K562 (cell line): Measurements from ENCODE around the gene DET1. TPM values are rescaled to one million over a fixed set of nuclear protein-coding genes. Genes with fewer than 3 reads are reported as not detected.

ENCODE experiments used
- FOXK2 ChIP-seq, 2 experiments: fragments of 450-650 bp; IDR thresholded peaks in 1 of 2; conservative IDR thresholded peaks in 1 of 2; 2 replicates each; pipeline ENCODE4 v1.6.1; 2016; ENCODE audit warnings: low read depth in 2 of 2, mild to moderate bottlenecking in 1 of 2
- HDAC2 ChIP-seq: fragments of 450-650 bp; IDR thresholded peaks from 2 replicates; pipeline ENCODE4 v1.6.1; 2016; ENCODE audit warnings: mild to moderate bottlenecking
- HSF4 ChIP-seq: fragments of 250-450 bp; sonication (Bioruptor Pico); IDR thresholded peaks from 2 replicates; pipeline ENCODE4 v2.1.2; 2022; ENCODE audit warnings: mild to moderate bottlenecking, moderate library complexity, borderline replicate concordance
- MGA ChIP-seq: fragments of 450-650 bp; IDR thresholded peaks from 2 replicates; pipeline ENCODE4 v1.6.1; 2016; ENCODE audit warnings: mild to moderate bottlenecking, moderate library complexity
- PCBP1 ChIP-seq: fragments of 200-400 bp; formaldehyde crosslinking; IDR thresholded peaks from 2 replicates; pipeline ENCODE4 v1.6.1; 2018; ENCODE audit warnings: mild to moderate bottlenecking, low read depth, low read length; ENCODE audit not compliant: poor library complexity, severe bottlenecking
- POLR2G ChIP-seq: fragments of 200-400 bp; formaldehyde crosslinking; IDR thresholded peaks from 2 replicates; pipeline ENCODE4 v1.6.1; 2017; ENCODE audit warnings: low read depth, mild to moderate bottlenecking, antibody characterized with exemption, low read length, moderate library complexity
- TRIM24 ChIP-seq, 2 experiments: fragments of 450-650 bp; IDR thresholded peaks; 2 replicates each; pipeline ENCODE4 v1.6.1; 2016
- ZBTB9 ChIP-seq: fragments of 450-650 bp; formaldehyde crosslinking; IDR thresholded peaks from 2 replicates; pipeline ENCODE4 v1.4.0; 2020; ENCODE audit warnings: mild to moderate bottlenecking, moderate library complexity
- ZMIZ1 ChIP-seq, 2 experiments: fragments of 150-350 bp in 1 of 2; IDR thresholded peaks; 2 replicates each; pipeline ENCODE4 v1.6.1; 2012 to 2016; ENCODE audit warnings: low read depth in 2 of 2, low read length in 2 of 2, mild to moderate bottlenecking in 1 of 2, moderate library complexity in 1 of 2
- ZNF707 ChIP-seq: fragments of 250-450 bp; sonication (Bioruptor Pico); conservative IDR thresholded peaks from 2 replicates; pipeline ENCODE4 v1.8.0; 2022; ENCODE audit warnings: inconsistent platforms, mild to moderate bottlenecking, moderate library complexity
- polyA plus RNA-seq, 8 experiments: library from polyadenylated mRNA; depleted of rRNA in 4 of 8; stranded (reverse) in 5 of 8; unstranded in 3 of 8; fragments of >200 nt; fragmentation: Nextera tagmentation in 2 of 8; fragmentation: Illumina TruSeq in 1 of 8; extraction: Ambion mirVana in 2 of 8; extraction: Trizol in 1 of 8; gene quantifications; 2 replicates each; pipeline versions ENCODE4 v1.2.1 to v1.2.3, GENCODE V29; 2011 to 2014; ENCODE audit warnings: inconsistent platforms in 1 of 8, missing spikeins in 1 of 8
- total RNA-seq, 7 experiments: library from RNA; depleted of rRNA in 6 of 7; stranded (reverse); fragments of >200 nt in 6 of 7; fragmentation: Illumina TruSeq in 2 of 7; extraction: Trizol in 2 of 7; gene quantifications; 2 replicates each; pipeline versions ENCODE4 v1.2.1 to v1.2.3, GENCODE V29; 2011 to 2021; ENCODE audit warnings: low replicate concordance in 1 of 7

DET1 gene
- total and polyA plus RNA-seq, 9 of the 15 experiments (the other 6 are each of a cell fraction or from before 2014, with no cell fraction given) = 4.2 to 8.1 (median 6.0) TPM

- no peak for TF ChIP-seq MGA
- TF ChIP-seq ZBTB9 (CRISPR knock-in tag) = no peak
- TF ChIP-seq PCBP1 = no peak
- TF ChIP-seq FOXK2 (conservative IDR thresholded peaks at IDR 0.05 in 1 of 2, IDR thresholded peaks at IDR 0.05 in 1 of 2; ENCODE audit: low read depth in 2 of 2) = peak in 1 of 2 experiments; percentile 24; a peak in 2 of 4 replicates
- TF ChIP-seq HSF4 = no peak
- no peak for TF ChIP-seq ZNF707
- TF ChIP-seq POLR2G = peak; percentile 66
- TF ChIP-seq TRIM24 (IDR thresholded peaks at IDR 0.05) = no peak
- TF ChIP-seq HDAC2 = no peak
- TF ChIP-seq ZMIZ1 (IDR thresholded peaks at IDR 0.05; ENCODE audit: low read depth in 2 of 2, low read length in 2 of 2) = no peak
These were observed at the start of gene DET1 (continued) for GRCh38 chr15:88546248-88547129.
